OCI-LY7 (cell line): Measurements from ENCODE around the gene MSL1.

ENCODE experiments used
- EZH2phosphoT487 ChIP-seq: fragments of 200-600 bp; sonication (generic); IDR thresholded peaks from 2 replicates; pipeline ENCODE4 v1.6.1; 2018; ENCODE audit warnings: low read depth, borderline replicate concordance, mild to moderate bottlenecking, mixed run types, antibody characterized with exemption, low read length, moderate library complexity, mixed read lengths
- TF ChIP-seq, protein P1 (sequence below): fragments of 200-600 bp; sonication (generic); conservative IDR thresholded peaks from 2 replicates; pipeline ENCODE4 v1.5.1; 2014; ENCODE audit warnings: mild to moderate bottlenecking, antibody characterized with exemption, low read length, moderate library complexity, mixed read lengths

DNA sequence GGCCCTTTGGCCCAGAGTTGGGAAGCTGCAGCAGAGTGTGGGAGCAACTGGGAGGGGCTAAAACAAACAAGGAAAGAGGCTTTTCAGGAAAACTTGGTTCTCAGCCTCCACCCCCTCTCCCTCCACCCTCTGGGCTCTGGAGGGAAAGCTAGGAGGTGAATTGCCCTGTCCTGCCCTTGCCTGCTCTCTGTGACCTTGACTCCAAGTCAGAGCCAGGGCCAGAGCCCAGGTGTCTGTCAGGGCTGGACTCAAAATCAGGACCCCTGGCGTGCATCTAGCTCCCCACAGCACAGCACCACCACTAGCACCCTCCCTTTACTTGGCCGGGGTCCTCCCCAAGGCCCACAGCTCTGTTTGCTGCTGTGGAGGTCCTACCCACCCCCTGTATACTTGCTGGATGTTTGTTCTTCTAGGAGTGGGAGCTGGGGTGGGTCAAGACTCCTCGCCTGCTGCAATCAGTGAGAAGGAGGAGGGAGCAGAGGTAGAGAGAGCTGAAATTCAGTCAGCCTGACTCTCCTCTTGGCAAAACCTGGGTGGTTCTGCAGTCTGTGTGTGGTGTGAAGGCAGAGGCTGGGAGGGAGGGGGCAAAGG lies 18.6 kb upstream of the MSL1 start:
- TF ChIP-seq, protein P1, sequence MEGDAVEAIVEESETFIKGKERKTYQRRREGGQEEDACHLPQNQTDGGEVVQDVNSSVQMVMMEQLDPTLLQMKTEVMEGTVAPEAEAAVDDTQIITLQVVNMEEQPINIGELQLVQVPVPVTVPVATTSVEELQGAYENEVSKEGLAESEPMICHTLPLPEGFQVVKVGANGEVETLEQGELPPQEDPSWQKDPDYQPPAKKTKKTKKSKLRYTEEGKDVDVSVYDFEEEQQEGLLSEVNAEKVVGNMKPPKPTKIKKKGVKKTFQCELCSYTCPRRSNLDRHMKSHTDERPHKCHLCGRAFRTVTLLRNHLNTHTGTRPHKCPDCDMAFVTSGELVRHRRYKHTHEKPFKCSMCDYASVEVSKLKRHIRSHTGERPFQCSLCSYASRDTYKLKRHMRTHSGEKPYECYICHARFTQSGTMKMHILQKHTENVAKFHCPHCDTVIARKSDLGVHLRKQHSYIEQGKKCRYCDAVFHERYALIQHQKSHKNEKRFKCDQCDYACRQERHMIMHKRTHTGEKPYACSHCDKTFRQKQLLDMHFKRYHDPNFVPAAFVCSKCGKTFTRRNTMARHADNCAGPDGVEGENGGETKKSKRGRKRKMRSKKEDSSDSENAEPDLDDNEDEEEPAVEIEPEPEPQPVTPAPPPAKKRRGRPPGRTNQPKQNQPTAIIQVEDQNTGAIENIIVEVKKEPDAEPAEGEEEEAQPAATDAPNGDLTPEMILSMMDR: no peak
- TF ChIP-seq EZH2phosphoT487: no peak
